PC-3 (cell line): Measurements from ENCODE around the gene KCNS3. TPM values are rescaled to one million over a fixed set of nuclear protein-coding genes. Genes with fewer than 3 reads are reported as not detected.
"Not testable (repeated sequence)": the region's sequence is repeated elsewhere in the genome, so short reads cannot be mapped to it uniquely, and the experiment has no call there.

ENCODE experiments used
- ATAC-seq: fragments of 200-7000 bp; cut with Tn5 transposase; 2 replicates; pipeline ENCODE4 v1.9.1; 2020; ENCODE audit warnings: mild to moderate bottlenecking, moderate library complexity
- BruUV-seq: library from RNA; stranded (reverse); fragments of 400-500 nt; replicated peaks from 2 replicates; lab custom pipeline; 2021; lab: Mats Ljungman, UMichigan
- CTCF ChIA-PET: fragments of 300-600 bp; sonication (Branson Sonifier 250); formaldehyde crosslinking; loops from one replicate; lab custom pipeline; 2022; ENCODE audit warnings: antibody characterized with exemption; lab: Charles Lee
- POLR2A ChIA-PET: fragments of 300-600 bp; sonication (Branson Sonifier 250); formaldehyde crosslinking; loops from one replicate; lab custom pipeline; 2022; ENCODE audit warnings: antibody characterized with exemption; ENCODE audit not compliant: unreplicated experiment; lab: Charles Lee
- DNase-seq: peaks from one replicate; pipeline ENCODE4 v3.0.0-alpha.2; 2015
- H2AFZ ChIP-seq: fragments of 300-600 bp; sonication (generic); 2 replicates; pipeline ENCODE4 v1.6.0; 2016; ENCODE audit warnings: antibody characterized with exemption, low read length
- H3F3A ChIP-seq: fragments of 300-600 bp; sonication (generic); one replicate; pipeline ENCODE4 v1.6.0; 2017; ENCODE audit warnings: antibody characterized with exemption, low read length, control low read depth, mild to moderate bottlenecking; ENCODE audit not compliant: unreplicated experiment
- H3K27ac ChIP-seq: fragments of 300-600 bp; sonication (generic); 2 replicates; pipeline ENCODE4 v1.5.1; 2016; ENCODE audit warnings: mild to moderate bottlenecking, low read length
- H3K27me3 ChIP-seq: fragments of 300-600 bp; sonication (generic); 2 replicates; pipeline ENCODE4 v1.6.1; 2016; ENCODE audit warnings: low read length, mixed read lengths
- H3K36me3 ChIP-seq: fragments of 300-600 bp; sonication (generic); 2 replicates; pipeline ENCODE4 v1.6.1; 2016; ENCODE audit warnings: low read depth, mixed run types, low read length, mixed read lengths
- H3K4me1 ChIP-seq: fragments of 300-600 bp; sonication (generic); 2 replicates; pipeline ENCODE4 v1.5.1; 2016; ENCODE audit warnings: low read length; ENCODE audit not compliant: insufficient read depth
- H3K4me2 ChIP-seq: fragments of 300-600 bp; sonication (generic); 2 replicates; pipeline ENCODE4 v1.6.0; 2016; ENCODE audit warnings: low read length
- H3K4me3 ChIP-seq: fragments of 300-600 bp; sonication (generic); 2 replicates; pipeline ENCODE4 v1.5.1; 2016; ENCODE audit warnings: mild to moderate bottlenecking, low read length, mixed read lengths
- H3K79me2 ChIP-seq: fragments of 300-600 bp; sonication (generic); 2 replicates; pipeline ENCODE4 v1.6.1; 2017; ENCODE audit warnings: low read length, mixed read lengths
- H3K9ac ChIP-seq: fragments of 300-600 bp; sonication (generic); 2 replicates; pipeline ENCODE4 v1.6.0; 2016; ENCODE audit warnings: mild to moderate bottlenecking, low read length
- H3K9me2 ChIP-seq: fragments of 300-600 bp; sonication (generic); replicated peaks from 2 replicates; pipeline ENCODE4 v1.6.1; 2016; ENCODE audit warnings: mixed run types, low read length, mixed read lengths
- H3K9me3 ChIP-seq: fragments of 300-600 bp; sonication (generic); 2 replicates; pipeline ENCODE4 v1.6.1; 2016; ENCODE audit warnings: low read length, mixed read lengths
- H4K20me1 ChIP-seq: fragments of 300-600 bp; sonication (generic); 2 replicates; pipeline ENCODE4 v1.6.1; 2016; ENCODE audit warnings: low read length, mixed read lengths
- CTCF ChIP-seq: fragments of 300-600 bp; sonication (generic); conservative IDR thresholded peaks from 2 replicates; pipeline ENCODE4 v1.5.1; 2017; ENCODE audit warnings: antibody characterized with exemption, low read depth, mild to moderate bottlenecking, low read length
- EZH2 ChIP-seq: fragments of 300-600 bp; sonication (generic); IDR thresholded peaks from one replicate; pipeline ENCODE4 v1.6.1; 2017; ENCODE audit warnings: antibody characterized with exemption, mild to moderate bottlenecking, low read length; ENCODE audit not compliant: unreplicated experiment
- EZH2phosphoT487 ChIP-seq: fragments of 300-600 bp; sonication (generic); IDR thresholded peaks from 2 replicates; pipeline ENCODE4 v1.6.1; 2018; ENCODE audit warnings: mild to moderate bottlenecking, antibody characterized with exemption, low read length, borderline replicate concordance
- intact Hi-C: fragments of 100-400 bp; cut with micrococcal nuclease; formaldehyde crosslinking; loops from 2 replicates; pipeline ENCODE4 v1.9.0; 2023
- total RNA-seq: library from RNA; depleted of rRNA; stranded (reverse); fragments of >200 nt; gene quantifications from 2 replicates; pipeline ENCODE4 v1.2.3, GENCODE V29; 2014

The KCNS3 gene
- total RNA-seq, 1 experiment from 2014 or later = 5.8 TPM

- no peak for TF ChIP-seq CTCF
- no peak for TF ChIP-seq EZH2phosphoT487
- no peak for TF ChIP-seq EZH2
- Histone ChIP-seq H3K36me3 (no peaks in the 10 kb centered on the region), H3K4me2 (no peak overlapping the region), H3K4me1 (no peaks in the 10 kb centered on the region), H3K9me2 (no peaks in the 10 kb centered on the region), H3K9me3 (no peaks in the 10 kb centered on the region), H3K79me2 (no peaks in the 10 kb centered on the region), H3K4me3 (no peak overlapping the region), H3K27ac (no peak overlapping the region), H2AFZ (no peak overlapping the region), H3K27me3 (peaks cover 30% of the 10 kb centered on the region), H3F3A (no peaks in the 10 kb centered on the region), H3K9ac (no peak overlapping the region), H4K20me1 (no peaks in the 10 kb centered on the region)
- no peak for ATAC-seq
- BruUV-seq = no TSS peak
- POLR2A ChIA-PET = no interaction called here
- no peak for DNase-seq
- intact Hi-C loops = no loop called here
- CTCF ChIA-PET = no interaction called here
Observed at GRCh38 chr2:17961789-17962188, 83.3 kb downstream of the KCNS3 start.

- intact Hi-C loops = no loop called here
- Histone ChIP-seq H3K9me3 (no peaks in the 10 kb centered on the region), H3K9ac (no peak overlapping the region), H3F3A (no peaks in the 10 kb centered on the region), H3K36me3 (no peaks in the 10 kb centered on the region), H2AFZ (no peak overlapping the region), H3K27me3 (peaks cover 21% of the 10 kb centered on the region), H3K4me2 (no peak overlapping the region), H3K9me2 (no peaks in the 10 kb centered on the region), H3K27ac (no peak overlapping the region), H3K4me1 (no peaks in the 10 kb centered on the region), H3K79me2 (no peaks in the 10 kb centered on the region), H3K4me3 (no peak overlapping the region), H4K20me1 (no peaks in the 10 kb centered on the region)
- TF ChIP-seq EZH2phosphoT487 = no peak
- TF ChIP-seq CTCF = no peak
- no peak for TF ChIP-seq EZH2
- no peak for ATAC-seq
- BruUV-seq = no TSS peak
- CTCF ChIA-PET = no interaction called here
- DNase-seq = peak; percentile 6
- POLR2A ChIA-PET = no interaction called here
Observed at GRCh38 chr2:17962876-17963275, 84.4 kb downstream of the KCNS3 start.

GRCh38 chr2:17963571-17963970 lies 85.1 kb downstream of the KCNS3 start:
- H3K79me2 ChIP-seq, H4K20me1 ChIP-seq, H2AFZ ChIP-seq, H3K4me1 ChIP-seq, POLR2A ChIA-PET, H3K27ac ChIP-seq, H3K9ac ChIP-seq, CTCF ChIA-PET, H3K4me3 ChIP-seq, H3K9me3 ChIP-seq, BruUV-seq, H3F3A ChIP-seq, H3K4me2 ChIP-seq, H3K36me3 ChIP-seq, intact Hi-C loops, DNase-seq, H3K9me2 ChIP-seq, ATAC-seq: not testable (repeated sequence)
- H3K27me3 ChIP-seq = peaks cover 21% of the 10 kb centered on the region
